H1 (cell line): ENCODE measurements around the gene TNN. TPM values are rescaled to one million over a fixed set of nuclear protein-coding genes. Genes with fewer than 3 reads are reported as not detected.

Experiments used
- CTCF ChIA-PET: fragments of 300-600 bp; sonication (Branson Sonifier 250); formaldehyde crosslinking; loops from one replicate; lab custom pipeline; 2021; ENCODE audit not compliant: partially characterized antibody; lab: Charles Lee
- POLR2A ChIA-PET: fragments of 300-600 bp; sonication (Branson Sonifier 250); formaldehyde crosslinking; loops from one replicate; lab custom pipeline; 2021; ENCODE audit warnings: inconsistent platforms; ENCODE audit not compliant: partially characterized antibody; lab: Charles Lee
- DNase-seq, 2 experiments: peaks; one replicate each; pipeline versions ENCODE4 v3.0.0 to v3.0.0-alpha.2; 2010 to 2022; ENCODE audit warnings: low spot score in 2 of 2, low read depth in 1 of 2, mixed read lengths in 1 of 2
- FAIRE-seq: peaks from 2 replicates; lab custom pipeline; 2011; peaks lifted over from hg19 to GRCh38; lab: Jason Lieb, UNC
- H2AFZ ChIP-seq: 2 replicates; pipeline ENCODE4 v1.8.1; 2012; ENCODE audit warnings: low read length, inconsistent platforms
- H2AK5ac ChIP-seq: 2 replicates; pipeline ENCODE4 v1.6.1; 2013; ENCODE audit warnings: low read depth, low read length
- H2BK120ac ChIP-seq: replicated peaks from 2 replicates; pipeline ENCODE3; 2013; ENCODE audit warnings: low read depth, low read length, inconsistent platforms
- H2BK12ac ChIP-seq: 2 replicates; pipeline ENCODE4 v1.6.1; 2013; ENCODE audit warnings: low read depth, low read length
- H2BK15ac ChIP-seq: 2 replicates; pipeline ENCODE4 v1.6.1; 2013; ENCODE audit warnings: low read length
- H2BK20ac ChIP-seq: 2 replicates; pipeline ENCODE4 v1.6.1; 2013; ENCODE audit warnings: low read length
- H2BK5ac ChIP-seq: 2 replicates; pipeline ENCODE4 v1.6.1; 2013; ENCODE audit warnings: low read depth, low read length
- H3K14ac ChIP-seq: 2 replicates; pipeline ENCODE4 v1.6.1; 2013; ENCODE audit warnings: inconsistent platforms; ENCODE audit not compliant: insufficient read length
- H3K18ac ChIP-seq: 2 replicates; pipeline ENCODE4 v1.6.1; 2013; ENCODE audit warnings: low read length; ENCODE audit errors: extremely low read depth
- H3K23ac ChIP-seq: 2 replicates; pipeline ENCODE4 v1.6.1; 2013; ENCODE audit warnings: inconsistent platforms; ENCODE audit not compliant: insufficient read length
- H3K23me2 ChIP-seq: 2 replicates; pipeline ENCODE4 v1.6.1; 2013; ENCODE audit warnings: low read depth, low read length
- H3K27ac ChIP-seq: 2 replicates; pipeline ENCODE4 v1.6.1; 2011; ENCODE audit warnings: low read depth, low read length, inconsistent platforms
- H3K27me3 ChIP-seq, 4 experiments: replicated peaks in 1 of 4; 1 replicate in 1 of 4; 2 replicates in 3 of 4; pipeline versions ENCODE4 v1.6.1 to v1.8.1; 2011 to 2013; ENCODE audit warnings: low read length in 3 of 4, mild to moderate bottlenecking in 3 of 4, inconsistent platforms in 2 of 4, mixed read lengths in 2 of 4, moderate library complexity in 1 of 4; ENCODE audit not compliant: control insufficient read depth in 3 of 4, insufficient read depth in 3 of 4; ENCODE audit errors: extremely low read depth in 1 of 4
- H3K36me3 ChIP-seq, 4 experiments: 2 replicates each; pipeline versions ENCODE4 v1.6.1 to v1.8.1; 2011 to 2013; ENCODE audit warnings: mild to moderate bottlenecking in 4 of 4, low read length in 3 of 4, moderate library complexity in 2 of 4, control low read depth in 1 of 4, inconsistent platforms in 1 of 4; ENCODE audit not compliant: insufficient read depth in 4 of 4, control insufficient read depth in 2 of 4
- H3K4ac ChIP-seq: replicated peaks from 2 replicates; pipeline ENCODE3; 2013; ENCODE audit warnings: low read length, low read depth, mixed read lengths, inconsistent platforms; ENCODE audit not compliant: insufficient read length
- H3K4me1 ChIP-seq, 4 experiments: replicated peaks in 1 of 4; 1 replicate in 1 of 4; 2 replicates in 3 of 4; pipeline versions ENCODE4 v1.6.1 to v1.8.1; 2011 to 2013; ENCODE audit warnings: low read length in 3 of 4, inconsistent platforms in 2 of 4, mixed read lengths in 1 of 4; ENCODE audit not compliant: insufficient read depth in 4 of 4, control insufficient read depth in 3 of 4
- H3K4me2 ChIP-seq, 2 experiments: 2 replicates each; pipeline versions ENCODE4 v1.6.1 to v1.8.1; 2011 to 2013; ENCODE audit warnings: low read depth in 2 of 2, low read length in 2 of 2, control low read depth in 1 of 2, inconsistent platforms in 1 of 2, mild to moderate bottlenecking in 1 of 2; ENCODE audit not compliant: insufficient read depth in 1 of 2
- H3K4me3 ChIP-seq, 4 experiments: fragments of 200-600, 300-600 bp in 1 of 4; sonication (generic), shearing (Covaris generic), sonication (Bioruptor Twin) in 1 of 4; 2 replicates each; pipeline versions ENCODE4 v1.5.1 to v1.8.1; 2011 to 2016; ENCODE audit warnings: low read length in 4 of 4, low read depth in 3 of 4, control low read depth in 2 of 4, inconsistent platforms in 2 of 4, mild to moderate bottlenecking in 2 of 4, mixed read lengths in 1 of 4, moderate library complexity in 1 of 4; ENCODE audit not compliant: insufficient read depth in 2 of 4; ENCODE audit errors: extremely low read depth in 1 of 4
- H3K56ac ChIP-seq: replicated peaks from 2 replicates; pipeline ENCODE3; 2013; ENCODE audit warnings: low read depth, mild to moderate bottlenecking, mixed read lengths, low read length, inconsistent platforms; ENCODE audit not compliant: insufficient read length
- H3K79me1 ChIP-seq: 2 replicates; pipeline ENCODE4 v1.6.1; 2013; ENCODE audit warnings: low read depth, low read length, control low read depth
- H3K79me2 ChIP-seq, 2 experiments: 2 replicates each; pipeline versions ENCODE4 v1.6.1 to v1.8.1; 2012 to 2013; ENCODE audit warnings: low read length in 2 of 2, mild to moderate bottlenecking in 2 of 2, inconsistent platforms in 1 of 2; ENCODE audit not compliant: insufficient read depth in 2 of 2, control insufficient read depth in 1 of 2
- H3K9ac ChIP-seq, 4 experiments: replicated peaks in 1 of 4; 1 replicate in 1 of 4; 2 replicates in 3 of 4; pipeline versions ENCODE4 v1.6.1 to v1.8.1; 2011 to 2013; ENCODE audit warnings: low read depth in 3 of 4, low read length in 3 of 4, control low read depth in 2 of 4, mild to moderate bottlenecking in 2 of 4, moderate library complexity in 2 of 4, inconsistent platforms in 1 of 4; ENCODE audit errors: extremely low read depth in 1 of 4
- H3K9me3 ChIP-seq, 2 experiments: 2 replicates each; pipeline versions ENCODE4 v1.6.1 to v1.8.1; 2012 to 2013; ENCODE audit warnings: mild to moderate bottlenecking in 2 of 2, moderate library complexity in 2 of 2, control low read depth in 1 of 2, inconsistent platforms in 1 of 2, low read depth in 1 of 2, low read length in 1 of 2, mixed read lengths in 1 of 2; ENCODE audit not compliant: insufficient read depth in 2 of 2
- H4K20me1 ChIP-seq, 2 experiments: replicated peaks in 1 of 2; 2 replicates each; pipeline versions ENCODE3 to v1.8.1; 2011 to 2013; ENCODE audit warnings: inconsistent platforms in 2 of 2, low read length in 2 of 2, mild to moderate bottlenecking in 1 of 2; ENCODE audit not compliant: insufficient read depth in 2 of 2, control insufficient read depth in 1 of 2
- H4K5ac ChIP-seq: 2 replicates; pipeline ENCODE4 v1.6.1; 2013; ENCODE audit warnings: low read length, low read depth, mixed read lengths, inconsistent platforms; ENCODE audit not compliant: insufficient read length
- H4K8ac ChIP-seq: 2 replicates; pipeline ENCODE4 v1.8.0; 2013; ENCODE audit warnings: mild to moderate bottlenecking, moderate library complexity, low read length, inconsistent platforms; ENCODE audit not compliant: insufficient read depth; ENCODE audit errors: extremely low read depth
- H4K91ac ChIP-seq: replicated peaks from 2 replicates; pipeline ENCODE3; 2013; ENCODE audit warnings: low read length, mixed read lengths, inconsistent platforms; ENCODE audit not compliant: insufficient read length
- ASH2L ChIP-seq: fragments of 200-600, 300-600 bp; sonication (generic); IDR thresholded peaks from one replicate; pipeline ENCODE4 v1.7.1; 2017; ENCODE audit warnings: low read length
- ATF3 ChIP-seq: IDR thresholded peaks from 2 replicates; pipeline ENCODE4 v1.6.1; 2011; ENCODE audit warnings: low read depth, mild to moderate bottlenecking, low read length; ENCODE audit not compliant: insufficient read depth
- CEBPB ChIP-seq: IDR thresholded peaks from 2 replicates; pipeline ENCODE4 v1.6.1; 2012; ENCODE audit warnings: low read depth, low read length
- CHD2 ChIP-seq: IDR thresholded peaks from 2 replicates; pipeline ENCODE4 v1.6.1; 2012; ENCODE audit warnings: low read length, improper control_type of control experiment
- CTBP2 ChIP-seq: IDR thresholded peaks from 2 replicates; pipeline ENCODE4 v1.7.0; 2011; ENCODE audit warnings: borderline replicate concordance, mild to moderate bottlenecking, moderate library complexity, mixed read lengths, low read length; ENCODE audit not compliant: insufficient read depth, insufficient read length
- EZH2 ChIP-seq: fragments of 200-600 bp; sonication (generic); IDR thresholded peaks from 2 replicates; pipeline ENCODE4 v1.7.1; 2012; ENCODE audit warnings: low read depth, mild to moderate bottlenecking, moderate library complexity, low read length, inconsistent platforms; ENCODE audit not compliant: severe bottlenecking
- KDM4A ChIP-seq: IDR thresholded peaks from one replicate; pipeline ENCODE4 v1.7.1; 2012; ENCODE audit warnings: low read depth, mild to moderate bottlenecking, moderate library complexity, low read length, inconsistent platforms; ENCODE audit not compliant: severe bottlenecking
- RNF2 ChIP-seq: fragments of 200-900, 300-1000 bp; sonication (generic); IDR thresholded peaks from 2 replicates; pipeline ENCODE4 v1.7.1; 2016; ENCODE audit warnings: borderline replicate concordance, low read depth, mild to moderate bottlenecking, antibody characterized with exemption, low read length; ENCODE audit not compliant: poor library complexity, severe bottlenecking; ENCODE audit errors: missing control alignments
- SIX5 ChIP-seq: IDR thresholded peaks from 2 replicates; pipeline ENCODE4 v1.6.1; 2011; ENCODE audit warnings: mild to moderate bottlenecking, low read depth, low read length
- TAF7 ChIP-seq: optimal IDR thresholded peaks from 2 replicates; pipeline ENCODE3; 2011; ENCODE audit warnings: low read depth, mild to moderate bottlenecking, inconsistent platforms, low read length, moderate library complexity, borderline replicate concordance
- TCF12 ChIP-seq: IDR thresholded peaks from 2 replicates; pipeline ENCODE4 v1.6.1; 2011; ENCODE audit warnings: low read depth, mild to moderate bottlenecking, low read length
- WGBS, 2 experiments: shearing (Covaris generic) in 1 of 2; methylation state at CpG; one replicate each; pipeline versions ENCODE4 v1.1.6 to v1.1.7; 2013 to 2015; ENCODE audit warnings: low lambda C conversion rate in 2 of 2, mixed read lengths in 2 of 2, inconsistent platforms in 1 of 2, low coverage in 1 of 2, missing lambda C conversion rate in 1 of 2; ENCODE audit not compliant: insufficient replicate concordance in 2 of 2, insufficient coverage in 1 of 2, insufficient read length in 1 of 2; ENCODE audit errors: extremely low coverage in 1 of 2, missing lambda C conversion rate in 1 of 2; 5-methylcytosine and 5-hydroxymethylcytosine counted together
- polyA plus RNA-seq, 7 experiments: library from polyadenylated mRNA; depleted of rRNA in 3 of 7; stranded (reverse) in 5 of 7; unstranded in 2 of 7; fragments of >200 nt in 5 of 7; fragments of 200-250 nt in 2 of 7; gene quantifications; 1 replicate in 5 of 7; 2 replicates in 1 of 7; 4 replicates in 1 of 7; pipeline versions ENCODE4 v1.2.1 to v1.2.3, GENCODE V29; 2011 to 2013; ENCODE audit warnings: missing spikeins in 2 of 7, mixed read lengths in 2 of 7
- total RNA-seq: library from RNA; stranded (reverse); fragmentation: NEBNext Ultra II Directional; extraction: Animal tissue kit (Norgen Biotek cat#: 25700); gene quantifications from 2 replicates; pipeline ENCODE4 v1.2.1, GENCODE V29; 2021
- TF ChIP-seq, protein P1 (sequence below): IDR thresholded peaks from 2 replicates; pipeline ENCODE4 v1.6.1; 2012; ENCODE audit warnings: low read length, inconsistent platforms

TNN gene
- total and polyA plus RNA-seq, 2 of the 8 experiments (the other 6 are each of a cell fraction or from before 2014, with no cell fraction given) = 0.21 to 0.30 TPM

- Histone ChIP-seq H3K79me1 (no peaks in the 10 kb centered on the region), H3K23me2 (no peaks in the 10 kb centered on the region; the same call in 1 of the 2 replicates), H3K56ac (no peak overlapping the region), H3K4me1 (no peaks in the 10 kb centered on the region), H3K36me3 (no peaks in the 10 kb centered on the region; a peak in 2 of 8 replicates), H3K23ac (no peak overlapping the region), H2BK12ac (no peak overlapping the region), H4K8ac (no peak overlapping the region), H3K27ac (no peak overlapping the region), H3K27me3 (no peaks in the 10 kb centered on the region), H4K20me1 (no peaks in the 10 kb centered on the region), H3K4me3 (no peak overlapping the region), H3K79me2 (no peaks in the 10 kb centered on the region), H3K4ac (no peak overlapping the region), H2BK15ac (no peak overlapping the region), H4K5ac (no peak overlapping the region), H3K9me3 (no peaks in the 10 kb centered on the region), H2BK120ac (no peak overlapping the region), H3K9ac (no peak overlapping the region), H3K14ac (no peak overlapping the region), H2AFZ (no peak overlapping the region), H3K18ac (no peak overlapping the region), H4K91ac (no peak overlapping the region), H3K4me2 (no peak overlapping the region), H2BK5ac (no peak overlapping the region), H2AK5ac (no peak overlapping the region), H2BK20ac (no peak overlapping the region)
- ChIA-PET POLR2A (no interaction called here), CTCF (interaction anchor here (0.7 to 5.8 kb wide), 3 partner anchors 13 to 25 kb away, joined by 3 to 32 read pairs (median 3); no protein-coding TSS in a partner anchor)
- no peak for DNase-seq
- 81% methylated on average over 2 of the region's 2 CpGs; no CpG with 5 or more reads in 1 of the 2 experiments for WGBS, 2 experiments
- FAIRE-seq = no peak
- TF ChIP-seq TCF12 (no peak), CTBP2 (no peak), CHD2 (no peak), EZH2 (no peak), SIX5 (no peak), RNF2 (no peak), ASH2L (no peak), KDM4A (no peak), TAF7 (no peak), ATF3 (no peak), CEBPB (no peak)
- TF ChIP-seq, protein P1, sequence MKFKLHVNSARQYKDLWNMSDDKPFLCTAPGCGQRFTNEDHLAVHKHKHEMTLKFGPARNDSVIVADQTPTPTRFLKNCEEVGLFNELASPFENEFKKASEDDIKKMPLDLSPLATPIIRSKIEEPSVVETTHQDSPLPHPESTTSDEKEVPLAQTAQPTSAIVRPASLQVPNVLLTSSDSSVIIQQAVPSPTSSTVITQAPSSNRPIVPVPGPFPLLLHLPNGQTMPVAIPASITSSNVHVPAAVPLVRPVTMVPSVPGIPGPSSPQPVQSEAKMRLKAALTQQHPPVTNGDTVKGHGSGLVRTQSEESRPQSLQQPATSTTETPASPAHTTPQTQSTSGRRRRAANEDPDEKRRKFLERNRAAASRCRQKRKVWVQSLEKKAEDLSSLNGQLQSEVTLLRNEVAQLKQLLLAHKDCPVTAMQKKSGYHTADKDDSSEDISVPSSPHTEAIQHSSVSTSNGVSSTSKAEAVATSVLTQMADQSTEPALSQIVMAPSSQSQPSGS = no peak
These were observed 70.9 kb downstream of the TNN start for GRCh38 chr1:175138579-175138978.
